IMR-90 (cell line): Measurements from ENCODE around the gene CEP126. TPM values are rescaled to one million over a fixed set of nuclear protein-coding genes. Genes with fewer than 3 reads are reported as not detected.
"Not testable (repeated sequence)": the region's sequence is repeated elsewhere in the genome, so short reads cannot be mapped to it uniquely, and the experiment has no call there.

Experiments
- ATAC-seq: fragments of 200-7000 bp; cut with Tn5 transposase; 2 replicates; pipeline ENCODE4 v1.9.1; 2020; ENCODE audit warnings: low read depth, mild to moderate bottlenecking, moderate library complexity
- BruUV-seq: library from RNA; stranded (reverse); fragments of 400-500 nt; replicated peaks from 2 replicates; lab custom pipeline; 2021; lab: Mats Ljungman, UMichigan
- CTCF ChIA-PET: fragments of 300-600 bp; formaldehyde crosslinking; extraction: SDS; loops from one replicate; lab custom pipeline; 2021; ENCODE audit warnings: antibody characterized with exemption; lab: Yijun Ruan, JAX
- POLR2A ChIA-PET: fragments of 300-600 bp; sonication (Branson Sonifier 250); formaldehyde crosslinking; loops from one replicate; lab custom pipeline; 2022; ENCODE audit warnings: antibody characterized with exemption; ENCODE audit not compliant: unreplicated experiment; lab: Charles Lee
- DNase-seq: peaks from one replicate; pipeline ENCODE4 v3.0.0; 2013
- H2AFZ ChIP-seq: replicated peaks from 2 replicates; pipeline ENCODE3; 2013; ENCODE audit warnings: low read length, mild to moderate bottlenecking; ENCODE audit not compliant: poor library complexity
- H2AK5ac ChIP-seq: 2 replicates; pipeline ENCODE4 v1.6.1; 2013; ENCODE audit warnings: low read depth, low read length, inconsistent platforms
- H2AK9ac ChIP-seq: replicated peaks from 2 replicates; pipeline ENCODE3; 2013; ENCODE audit warnings: mild to moderate bottlenecking, low read depth, low read length, moderate library complexity; ENCODE audit not compliant: poor library complexity
- H2BK120ac ChIP-seq: 2 replicates; pipeline ENCODE4 v1.6.1; 2013; ENCODE audit warnings: low read depth, low read length, inconsistent platforms
- H2BK15ac ChIP-seq: 3 replicates; pipeline ENCODE4 v1.6.1; 2013; ENCODE audit warnings: low read depth, low read length, inconsistent platforms
- H2BK20ac ChIP-seq: 2 replicates; pipeline ENCODE4 v1.6.1; 2013; ENCODE audit warnings: low read depth, mild to moderate bottlenecking, inconsistent platforms, low read length, moderate library complexity
- H2BK5ac ChIP-seq: 2 replicates; pipeline ENCODE4 v1.6.1; 2013; ENCODE audit warnings: mild to moderate bottlenecking, low read depth, low read length, inconsistent platforms; ENCODE audit not compliant: poor library complexity, severe bottlenecking
- H3K14ac ChIP-seq: replicated peaks from 2 replicates; pipeline ENCODE4 v1.6.1; 2013; ENCODE audit warnings: low read depth, low read length, inconsistent platforms
- H3K18ac ChIP-seq: 2 replicates; pipeline ENCODE4 v1.6.1; 2013; ENCODE audit warnings: low read depth, low read length, control low read depth
- H3K23ac ChIP-seq: 2 replicates; pipeline ENCODE4 v1.6.1; 2013; ENCODE audit warnings: low read depth, low read length, inconsistent platforms
- H3K27ac ChIP-seq: 2 replicates; pipeline ENCODE4 v1.5.1; 2013; ENCODE audit warnings: mild to moderate bottlenecking, control low read depth, low read length; ENCODE audit not compliant: insufficient read depth
- H3K27me3 ChIP-seq: 2 replicates; pipeline ENCODE4 v1.6.1; 2013; ENCODE audit warnings: low read length; ENCODE audit not compliant: control insufficient read depth, insufficient read depth
- H3K36me3 ChIP-seq: 2 replicates; pipeline ENCODE4 v1.6.1; 2013; ENCODE audit warnings: low read length, mixed read lengths; ENCODE audit not compliant: control insufficient read depth, insufficient read depth
- H3K4ac ChIP-seq: 2 replicates; pipeline ENCODE4 v1.6.1; 2013; ENCODE audit warnings: low read depth, low read length, inconsistent platforms
- H3K4me1 ChIP-seq: 2 replicates; pipeline ENCODE4 v1.6.1; 2013; ENCODE audit warnings: low read length, mixed read lengths; ENCODE audit not compliant: control insufficient read depth, insufficient read depth
- H3K4me2 ChIP-seq: 2 replicates; pipeline ENCODE4 v1.6.1; 2013; ENCODE audit warnings: low read depth, mild to moderate bottlenecking, control low read depth, low read length, moderate library complexity
- H3K4me3 ChIP-seq: 2 replicates; pipeline ENCODE4 v1.5.1; 2013; ENCODE audit warnings: low read depth, mild to moderate bottlenecking, control low read depth, low read length, moderate library complexity; ENCODE audit not compliant: insufficient read depth
- H3K56ac ChIP-seq: 2 replicates; pipeline ENCODE4 v1.6.1; 2013; ENCODE audit warnings: low read length, inconsistent platforms; ENCODE audit not compliant: insufficient read depth; ENCODE audit errors: extremely low read depth
- H3K79me1 ChIP-seq, 2 experiments: 2 replicates each; pipeline ENCODE4 v1.6.1; 2013; ENCODE audit warnings: low read length in 2 of 2, inconsistent platforms in 1 of 2, low read depth in 1 of 2
- H3K9ac ChIP-seq: 2 replicates; pipeline ENCODE4 v1.6.1; 2013; ENCODE audit warnings: low read depth, low read length, control low read depth
- H3K9me1 ChIP-seq: 2 replicates; pipeline ENCODE4 v1.6.1; 2013; ENCODE audit warnings: low read length, inconsistent platforms; ENCODE audit not compliant: insufficient read depth
- H3K9me3 ChIP-seq: 2 replicates; pipeline ENCODE4 v1.6.1; 2013; ENCODE audit warnings: low read length; ENCODE audit not compliant: control insufficient read depth, insufficient read depth
- H4K20me1 ChIP-seq: 2 replicates; pipeline ENCODE4 v1.6.1; 2013; ENCODE audit warnings: low read length, inconsistent platforms; ENCODE audit not compliant: insufficient read depth
- H4K5ac ChIP-seq: 2 replicates; pipeline ENCODE4 v1.6.1; 2013; ENCODE audit warnings: mild to moderate bottlenecking, low read depth, low read length, control low read depth
- H4K8ac ChIP-seq, 2 experiments: 2 replicates each; pipeline ENCODE4 v1.6.1; 2013; ENCODE audit warnings: low read depth in 2 of 2, low read length in 2 of 2, control low read depth in 1 of 2, inconsistent platforms in 1 of 2
- H4K91ac ChIP-seq: 2 replicates; pipeline ENCODE4 v1.6.1; 2013; ENCODE audit warnings: low read depth, low read length, inconsistent platforms; ENCODE audit not compliant: insufficient read depth
- WGBS, 2 experiments: methylation state at CpG; one replicate each; pipeline versions ENCODE4 v1.1.5 to v1.1.7; 2013; ENCODE audit warnings: missing lambda C conversion rate in 2 of 2; ENCODE audit not compliant: insufficient read length in 1 of 2; ENCODE audit errors: extremely low coverage in 2 of 2; 5-methylcytosine and 5-hydroxymethylcytosine counted together
- dilution Hi-C: fragments of 300-500 bp; cut with HindIII; formaldehyde crosslinking; loops from one replicate; pipeline ENCODE4 v1.14.3; 2018; ENCODE audit warnings: low sequenced_read_pairs; ENCODE audit not compliant: unreplicated experiment
- in situ Hi-C: fragments of 300-500 bp; cut with MboI; formaldehyde crosslinking; loops from 3 replicates; pipeline ENCODE4 v1.14.3; 2019; ENCODE audit warnings: low sequenced_read_pairs, inconsistent platforms, mixed read lengths
- intact Hi-C: fragments of 100-400 bp; cut with micrococcal nuclease; formaldehyde crosslinking; loops from 2 replicates; pipeline ENCODE4 v1.10.0; 2022
- polyA plus RNA-seq, 3 experiments: library from polyadenylated mRNA; depleted of rRNA; stranded (reverse); fragments of >200 nt; gene quantifications; 2 replicates each; pipeline ENCODE4 v1.2.3, GENCODE V29; 2012; ENCODE audit warnings: low replicate concordance in 1 of 3
- total RNA-seq: library from RNA; depleted of rRNA; stranded (reverse); fragments of >200 nt; gene quantifications from 2 replicates; pipeline ENCODE4 v1.2.3, GENCODE V29; 2012

Gene CEP126
- total and polyA plus RNA-seq, 2 of the 4 experiments (the other 2 are of a cell fraction), result 0.72 to 1.4 TPM

- intact Hi-C loops, H3K4me2 ChIP-seq, H3K14ac ChIP-seq, H3K9me1 ChIP-seq, ATAC-seq, H4K91ac ChIP-seq, H3K79me1 ChIP-seq, H3K4me3 ChIP-seq, H2AK5ac ChIP-seq, H3K27me3 ChIP-seq, DNase-seq, H3K27ac ChIP-seq, H4K8ac ChIP-seq, H3K9me3 ChIP-seq, H2BK15ac ChIP-seq, H2AK9ac ChIP-seq, POLR2A ChIA-PET, H2BK5ac ChIP-seq, H3K36me3 ChIP-seq, H3K18ac ChIP-seq, H2BK120ac ChIP-seq, H2AFZ ChIP-seq, H2BK20ac ChIP-seq, dilution Hi-C loops, H3K23ac ChIP-seq, H3K9ac ChIP-seq, in situ Hi-C loops, BruUV-seq, H4K5ac ChIP-seq, H4K20me1 ChIP-seq, H3K4ac ChIP-seq, H3K4me1 ChIP-seq, CTCF ChIA-PET, H3K56ac ChIP-seq: not testable (repeated sequence)
- WGBS, 2 experiments, result 100% methylated on average over 1 of the region's 2 CpGs; no CpG with 5 or more reads in 1 of the 2 experiments
Measured at GRCh38 chr11:101994052-101994469, 79.3 kb downstream of the CEP126 start.
